ENCODE data around the gene TREML1. TPM values are rescaled to one million over a fixed set of nuclear protein-coding genes. Genes with fewer than 3 reads are reported as not detected.

Gene TREML1
- total and polyA plus RNA-seq, 4 donors = 1.2 to 2.2 (median 1.2) TPM

DNA sequence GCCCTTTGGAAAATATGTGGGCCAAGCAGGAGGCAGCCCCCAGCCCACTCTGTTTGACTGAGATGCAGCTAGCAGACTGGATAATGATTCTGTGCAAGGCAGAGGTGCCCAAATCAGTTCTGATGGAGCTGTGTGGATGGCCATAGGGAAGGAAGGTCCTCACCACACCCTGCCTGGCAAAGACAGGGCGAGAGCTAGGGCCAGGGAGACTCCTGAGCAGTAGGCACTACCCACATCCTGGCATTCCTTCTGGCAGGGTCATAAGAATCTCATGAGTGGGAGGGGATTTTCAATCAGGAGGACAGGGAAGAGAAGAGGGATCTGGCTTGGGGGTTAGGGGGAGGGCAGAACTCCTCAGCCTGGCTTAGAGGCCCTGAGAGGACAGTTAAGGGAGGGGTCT lies 27.4 kb upstream of the TREML1 start:
- DNase-seq = no peak
- Histone ChIP-seq H3K9me3 (ENCODE audit: control insufficient read depth in 4 of 4, insufficient read depth in 3 of 4, low read length in 3 of 4) (peaks cover 0 to 2% (median 0%) of the 10 kb centered on the region in 4 donors), H3K27ac (ENCODE audit: low read depth in 1 of 2, low read length in 1 of 2) (no peak overlapping the region), H3K27me3 (ENCODE audit: control insufficient read depth in 3 of 3, insufficient read depth in 3 of 3, low read length in 2 of 3) (peaks cover 0 to 14% (median 2%) of the 10 kb centered on the region in 3 donors), H3K9ac (ENCODE audit: insufficient read depth in 1 of 2, low read length in 2 of 2) (no peak overlapping the region), H3K36me3 (ENCODE audit: control insufficient read depth in 4 of 4, insufficient read depth in 4 of 4, low read length in 4 of 4) (no peaks in the 10 kb centered on the region), H3K4me3 (no peak overlapping the region), H3K4me1 (ENCODE audit: control insufficient read depth in 5 of 5, insufficient read depth in 5 of 5, low read length in 5 of 5) (no peaks in the 10 kb centered on the region)
- 69 to 72% methylated on average over 1 of the region's 1 CpG for WGBS, 2 donors
- TF ChIP-seq, protein P1, sequence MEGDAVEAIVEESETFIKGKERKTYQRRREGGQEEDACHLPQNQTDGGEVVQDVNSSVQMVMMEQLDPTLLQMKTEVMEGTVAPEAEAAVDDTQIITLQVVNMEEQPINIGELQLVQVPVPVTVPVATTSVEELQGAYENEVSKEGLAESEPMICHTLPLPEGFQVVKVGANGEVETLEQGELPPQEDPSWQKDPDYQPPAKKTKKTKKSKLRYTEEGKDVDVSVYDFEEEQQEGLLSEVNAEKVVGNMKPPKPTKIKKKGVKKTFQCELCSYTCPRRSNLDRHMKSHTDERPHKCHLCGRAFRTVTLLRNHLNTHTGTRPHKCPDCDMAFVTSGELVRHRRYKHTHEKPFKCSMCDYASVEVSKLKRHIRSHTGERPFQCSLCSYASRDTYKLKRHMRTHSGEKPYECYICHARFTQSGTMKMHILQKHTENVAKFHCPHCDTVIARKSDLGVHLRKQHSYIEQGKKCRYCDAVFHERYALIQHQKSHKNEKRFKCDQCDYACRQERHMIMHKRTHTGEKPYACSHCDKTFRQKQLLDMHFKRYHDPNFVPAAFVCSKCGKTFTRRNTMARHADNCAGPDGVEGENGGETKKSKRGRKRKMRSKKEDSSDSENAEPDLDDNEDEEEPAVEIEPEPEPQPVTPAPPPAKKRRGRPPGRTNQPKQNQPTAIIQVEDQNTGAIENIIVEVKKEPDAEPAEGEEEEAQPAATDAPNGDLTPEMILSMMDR (IDR thresholded peaks at IDR 0.05; ENCODE audit: control extremely low read depth, extremely low read depth) = no peak
- no peak for ATAC-seq (ENCODE audit: insufficient read depth, low FRiP score)

DNA sequence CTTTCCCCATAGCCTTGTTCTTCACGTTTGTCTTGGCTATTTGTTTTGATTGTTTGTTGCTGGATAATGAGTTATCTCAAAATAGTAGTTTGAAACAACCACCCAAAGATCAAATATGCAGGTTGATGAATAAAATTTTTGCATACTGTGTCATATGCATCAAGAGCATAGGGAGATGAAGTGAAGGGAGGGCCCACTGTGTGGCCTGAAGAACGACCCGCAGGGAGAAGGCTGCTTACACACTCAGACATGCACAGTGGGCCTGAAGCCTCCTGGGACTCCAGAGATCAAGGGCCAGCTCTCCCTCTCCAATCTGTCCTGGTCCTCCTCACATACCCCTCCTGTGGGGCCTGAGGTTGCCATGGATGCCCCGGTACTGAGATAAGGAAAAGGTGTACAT lies 25.0 kb upstream of the TREML1 start:
- 63 to 83% methylated on average over 4 of the region's 4 CpGs for WGBS, 2 donors
- DNase-seq (no peak), ATAC-seq (ENCODE audit: insufficient read depth, low FRiP score) (no peak)
- no peak overlapping the region for H3K4me3 ChIP-seq
- H3K9me3 ChIP-seq (ENCODE audit: control insufficient read depth in 4 of 4, insufficient read depth in 3 of 4, low read length in 3 of 4) = peaks cover 0 to 2% (median 0%) of the 10 kb centered on the region in 4 donors
- no peak overlapping the region for H3K9ac ChIP-seq (ENCODE audit: insufficient read depth in 1 of 2, low read length in 2 of 2)
- H3K4me1 ChIP-seq (ENCODE audit: control insufficient read depth in 5 of 5, insufficient read depth in 5 of 5, low read length in 5 of 5) = no peaks in the 10 kb centered on the region
- H3K27me3 ChIP-seq (ENCODE audit: control insufficient read depth in 3 of 3, insufficient read depth in 3 of 3, low read length in 2 of 3) = peaks cover 0 to 21% (median 2%) of the 10 kb centered on the region in 3 donors
- TF ChIP-seq, protein P1 (IDR thresholded peaks at IDR 0.05; ENCODE audit: control extremely low read depth, extremely low read depth) = no peak
- H3K27ac ChIP-seq (ENCODE audit: low read depth in 1 of 2, low read length in 1 of 2) = no peak overlapping the region
- no peaks in the 10 kb centered on the region for H3K36me3 ChIP-seq (ENCODE audit: control insufficient read depth in 4 of 4, insufficient read depth in 4 of 4, low read length in 4 of 4)

DNA sequence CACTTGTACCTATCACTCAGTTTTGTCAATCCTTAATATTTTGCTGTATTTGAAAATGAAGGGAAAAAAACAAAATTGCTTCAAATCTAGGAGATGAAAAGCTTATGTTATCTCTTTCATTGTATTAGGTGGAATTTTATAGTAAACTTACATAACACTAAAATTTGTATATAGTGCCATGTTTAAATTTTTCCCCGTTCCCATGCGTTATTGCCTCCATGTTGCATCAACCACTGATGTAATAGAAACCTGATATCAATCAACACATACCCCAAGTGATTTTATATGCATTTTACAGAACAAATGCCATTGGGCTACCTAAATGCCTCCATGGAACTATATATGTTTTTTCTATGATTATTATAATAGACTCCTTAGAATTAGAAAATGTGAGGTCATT lies 23.5 kb upstream of the TREML1 start:
- DNase-seq (no peak), ATAC-seq (ENCODE audit: insufficient read depth, low FRiP score) (no peak)
- no peak overlapping the region for H3K27ac ChIP-seq (ENCODE audit: low read depth in 1 of 2, low read length in 1 of 2)
- H3K4me3 ChIP-seq = no peak overlapping the region
- 88 to 90% methylated on average over 2 of the region's 2 CpGs for WGBS, 2 donors
- no peaks in the 10 kb centered on the region for H3K4me1 ChIP-seq (ENCODE audit: control insufficient read depth in 5 of 5, insufficient read depth in 5 of 5, low read length in 5 of 5)
- TF ChIP-seq, protein P1 (IDR thresholded peaks at IDR 0.05; ENCODE audit: control extremely low read depth, extremely low read depth) = no peak
- H3K9ac ChIP-seq (ENCODE audit: insufficient read depth in 1 of 2, low read length in 2 of 2) = no peak overlapping the region
- H3K9me3 ChIP-seq (ENCODE audit: control insufficient read depth in 4 of 4, insufficient read depth in 3 of 4, low read length in 3 of 4) = peaks cover 0 to 2% (median 0%) of the 10 kb centered on the region in 4 donors
- H3K36me3 ChIP-seq (ENCODE audit: control insufficient read depth in 4 of 4, insufficient read depth in 4 of 4, low read length in 4 of 4) = no peaks in the 10 kb centered on the region
- peaks cover 0 to 21% (median 2%) of the 10 kb centered on the region in 3 donors for H3K27me3 ChIP-seq (ENCODE audit: control insufficient read depth in 3 of 3, insufficient read depth in 3 of 3, low read length in 2 of 3)

DNA sequence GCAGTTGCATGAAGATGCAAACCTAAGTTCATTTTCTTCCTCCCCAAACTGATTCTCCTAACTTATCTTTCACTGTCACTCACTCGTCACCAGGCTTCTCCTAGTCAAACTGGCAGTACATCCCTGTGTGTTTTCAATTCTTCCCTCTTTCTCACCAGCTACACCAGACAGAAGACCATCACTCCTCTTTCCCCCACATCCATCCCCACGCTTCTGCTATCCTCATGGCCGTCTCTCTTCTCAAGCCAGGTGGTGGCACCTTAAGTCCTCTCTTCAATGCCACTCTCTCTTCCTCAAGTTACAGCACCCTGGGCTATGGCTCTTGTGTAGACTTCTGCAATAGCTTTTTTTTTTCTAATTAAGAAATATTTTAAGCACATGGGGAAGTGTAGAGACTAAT lies 23.1 kb upstream of the TREML1 start:
- peaks cover 0 to 2% (median 0%) of the 10 kb centered on the region in 4 donors for H3K9me3 ChIP-seq (ENCODE audit: control insufficient read depth in 4 of 4, insufficient read depth in 3 of 4, low read length in 3 of 4)
- ATAC-seq (ENCODE audit: insufficient read depth, low FRiP score) (no peak), DNase-seq (no peak)
- H3K27ac ChIP-seq (ENCODE audit: low read depth in 1 of 2, low read length in 1 of 2) = no peak overlapping the region
- H3K4me3 ChIP-seq = no peak overlapping the region
- H3K36me3 ChIP-seq (ENCODE audit: control insufficient read depth in 4 of 4, insufficient read depth in 4 of 4, low read length in 4 of 4) = no peaks in the 10 kb centered on the region
- TF ChIP-seq, protein P1 (IDR thresholded peaks at IDR 0.05; ENCODE audit: control extremely low read depth, extremely low read depth) = no peak
- no peaks in the 10 kb centered on the region for H3K4me1 ChIP-seq (ENCODE audit: control insufficient read depth in 5 of 5, insufficient read depth in 5 of 5, low read length in 5 of 5)
- no peak overlapping the region for H3K9ac ChIP-seq (ENCODE audit: insufficient read depth in 1 of 2, low read length in 2 of 2)
- WGBS, 2 donors = 75 to 85% methylated on average over 3 of the region's 3 CpGs
- H3K27me3 ChIP-seq (ENCODE audit: control insufficient read depth in 3 of 3, insufficient read depth in 3 of 3, low read length in 2 of 3) = peaks cover 0 to 21% (median 2%) of the 10 kb centered on the region in 3 donors

Data from lung (tissue), 12 donors.